D721Med (cell line): ENCODE data around the gene BRD4.
"Not testable (repeated sequence)": the region's sequence is repeated elsewhere in the genome, so short reads cannot be mapped to it uniquely, and the experiment has no call there.

Experiments
- DNase-seq: peaks from one replicate; pipeline ENCODE4 v3.0.0; 2011; ENCODE audit warnings: low spot score; ENCODE audit not compliant: insufficient read length
- FAIRE-seq: peaks from 2 replicates; lab custom pipeline; 2011; peaks lifted over from hg19 to GRCh38; lab: Jason Lieb, UNC
- CTCF ChIP-seq: IDR thresholded peaks from 2 replicates; pipeline ENCODE4 v1.5.1; 2012; ENCODE audit warnings: mild to moderate bottlenecking, control low read depth; ENCODE audit not compliant: insufficient read depth; ENCODE audit errors: missing control alignments

BRD4 gene

GRCh38 chr19:15357906-15358305 lies 25.6 kb upstream of the BRD4 start:
- no peak for FAIRE-seq
- no peak for DNase-seq
- no peak for TF ChIP-seq CTCF

GRCh38 chr19:15354566-15355296 lies 22.4 kb upstream of the BRD4 start:
- DNase-seq: no peak
- FAIRE-seq: no peak
- TF ChIP-seq CTCF: no peak

- no peak for TF ChIP-seq CTCF
- FAIRE-seq (no peak), DNase-seq (no peak)
These were observed 21.6 kb upstream of the BRD4 start for GRCh38 chr19:15353908-15354307.

GRCh38 chr19:15352535-15352934 lies 20.2 kb upstream of the BRD4 start:
- not testable (repeated sequence) for DNase-seq, FAIRE-seq

- DNase-seq, FAIRE-seq: not testable (repeated sequence)
These were observed 9.0 kb upstream of the BRD4 start for GRCh38 chr19:15341328-15341727.

- TF ChIP-seq CTCF: no peak
- no peak for FAIRE-seq
- DNase-seq: no peak
These were observed 7.7 kb upstream of the BRD4 start for GRCh38 chr19:15340086-15340485.

- FAIRE-seq: no peak
- DNase-seq: no peak
- TF ChIP-seq CTCF: no peak
These were observed 4.9 kb upstream of the BRD4 start for GRCh38 chr19:15337202-15337601.

- not testable (repeated sequence) for DNase-seq, FAIRE-seq
These were observed 3.7 kb upstream of the BRD4 start for GRCh38 chr19:15335992-15336391.
